Breast epithelium (tissue), 3 donors: ENCODE results near the gene ATP5ME.

Experiments used
- CTCF ChIP-seq, 3 donors: fragments of 450-650 bp; IDR thresholded peaks; one replicate each; pipeline ENCODE4 v1.5.1; 2016 to 2017; ENCODE audit warnings: antibody characterized with exemption in 3 of 3, mild to moderate bottlenecking in 3 of 3, moderate library complexity in 3 of 3
- POLR2A ChIP-seq: fragments of 450-650 bp; IDR thresholded peaks from one replicate; pipeline ENCODE4 v1.6.1; 2016; ENCODE audit warnings: antibody characterized with exemption, mild to moderate bottlenecking, moderate library complexity
- POLR2AphosphoS5 ChIP-seq, 3 donors: sonication (generic); formaldehyde crosslinking; IDR thresholded peaks; one replicate each; pipeline ENCODE4 v1.6.1; 2017; ENCODE audit warnings: antibody characterized with exemption in 3 of 3

GRCh38 chr4:677431-678293 is 3.6 kb upstream of the ATP5ME start:
- TF ChIP-seq POLR2A = no peak
- no peak for TF ChIP-seq CTCF (IDR thresholded peaks at IDR 0.05)
- TF ChIP-seq POLR2AphosphoS5 (IDR thresholded peaks at IDR 0.05) = no peak
